ENCODE measurements around the gene EXT2.

- TF ChIP-seq CTCF (conservative IDR thresholded peaks at IDR 0.05; ENCODE audit: low read depth, low read length) (no peak), EZH2 (IDR thresholded peaks at IDR 0.05; ENCODE audit: low read length, unreplicated experiment) (no peak), EZH2phosphoT487 (IDR thresholded peaks at IDR 0.05; ENCODE audit: borderline replicate concordance, low read length) (no peak)
These were observed 152.0 kb downstream of the EXT2 start for GRCh38 chr11:44247508-44247907.
